ENCODE data around the gene CRHR2.
A peak's percentile ranks its signal among the peaks of the same experiment; 100 is the strongest.

Gene CRHR2

DNA sequence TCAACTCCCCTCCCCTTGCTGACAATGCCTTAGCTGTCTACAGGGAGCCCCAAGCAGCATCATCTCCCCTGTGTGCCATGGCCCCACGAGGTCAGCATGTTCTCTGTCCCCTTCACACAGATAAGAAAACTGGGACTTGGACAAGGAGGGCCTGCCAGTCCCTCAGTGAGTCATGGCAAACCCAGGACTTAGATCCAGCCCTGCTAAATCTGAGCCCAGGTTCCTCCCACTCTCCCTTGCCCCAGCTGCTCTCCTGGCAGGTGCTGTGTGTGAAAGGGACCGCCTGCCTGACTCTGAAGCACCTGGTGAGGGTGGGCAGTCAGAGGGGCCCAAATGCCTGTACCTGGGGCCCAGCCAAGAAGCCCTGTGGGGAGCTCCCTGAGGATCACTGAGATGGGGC is 7.4 kb downstream of the CRHR2 start:
- no peak for DNase-seq

DNA sequence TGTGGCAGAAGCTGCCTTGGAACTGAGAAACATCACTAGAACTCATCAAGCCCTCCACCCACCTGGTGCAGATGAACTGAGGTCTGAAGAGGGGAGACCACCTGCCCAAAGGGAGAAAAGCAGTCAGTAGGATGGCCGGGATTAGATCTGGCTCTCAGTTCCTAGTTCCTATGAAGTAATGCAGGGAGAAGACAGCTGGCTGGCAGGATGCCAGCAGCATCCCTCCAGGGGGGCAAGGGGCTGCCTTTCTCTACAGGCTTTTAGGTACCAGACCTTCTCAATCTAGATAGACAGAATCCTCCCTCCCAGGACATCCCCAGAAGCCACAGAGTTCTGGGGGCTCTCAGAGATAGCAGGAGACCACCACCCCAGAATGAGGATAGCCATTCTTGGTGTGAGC is 7.8 kb downstream of the CRHR2 start:
- no peak for DNase-seq

DNA sequence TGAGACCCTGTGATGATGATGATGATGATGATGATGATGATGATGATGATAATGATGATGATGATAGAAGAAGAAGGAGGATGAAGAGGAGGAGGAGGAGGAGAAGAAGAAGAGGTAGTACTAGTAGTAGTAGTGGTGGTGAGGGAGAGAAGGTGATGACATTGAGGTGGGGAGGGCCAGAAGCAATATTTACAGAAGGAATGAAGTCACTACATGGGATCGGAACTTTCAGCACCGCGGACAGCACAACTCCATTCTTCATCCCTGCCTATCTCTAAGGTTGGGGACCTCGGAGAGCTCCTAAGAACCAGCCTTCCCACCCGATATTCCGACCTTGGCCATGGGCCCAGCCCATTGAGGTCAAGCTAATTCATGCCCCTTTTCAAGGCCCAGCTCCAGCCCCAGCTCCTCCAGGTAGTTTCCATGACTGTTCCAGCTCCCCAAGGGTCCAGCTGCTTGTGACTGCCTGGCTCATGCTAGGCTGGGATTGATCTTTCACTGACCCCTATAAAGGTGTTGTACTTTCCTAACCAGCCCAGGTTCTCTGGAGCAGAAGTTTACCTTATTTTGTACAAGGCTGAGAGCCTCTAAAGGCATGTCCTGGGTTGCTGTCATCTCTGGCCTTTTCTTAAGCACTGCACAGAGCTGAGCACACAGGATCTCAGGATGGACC is 10.3 kb downstream of the CRHR2 start:
- peak; percentile 88 for DNase-seq

DNA sequence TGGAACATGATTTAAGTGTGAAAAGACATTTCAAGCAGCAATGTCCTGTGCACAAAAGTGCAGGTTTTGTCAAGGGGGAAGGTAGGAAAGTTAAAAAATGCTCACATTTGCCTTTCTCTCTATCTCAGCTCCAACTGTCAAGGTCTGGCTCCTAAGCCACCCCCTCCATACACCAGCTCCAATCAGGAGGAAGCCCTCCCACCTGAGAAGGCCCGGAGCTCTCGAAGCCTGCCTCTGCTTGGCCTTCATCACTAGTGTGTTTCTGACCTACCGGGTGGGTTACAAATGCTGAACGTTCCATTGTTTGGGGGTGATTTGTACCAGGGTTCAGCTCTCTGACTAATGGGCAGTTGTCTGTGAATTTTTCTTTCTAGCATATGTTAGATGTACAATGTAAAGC is 14.2 kb downstream of the CRHR2 start:
- DNase-seq: no peak

- no peak for DNase-seq
Observed at GRCh38 chr7:30667172-30667571, 15.1 kb downstream of the CRHR2 start.

- DNase-seq: no peak
Observed at GRCh38 chr7:30665449-30665848, 16.8 kb downstream of the CRHR2 start.

GRCh38 chr7:30665043-30665442 is 17.2 kb downstream of the CRHR2 start:
- DNase-seq: no peak

GRCh38 chr7:30664184-30664885 is 17.9 kb downstream of the CRHR2 start:
- no peak for DNase-seq

- DNase-seq: no peak
Observed at GRCh38 chr7:30663414-30663813, 18.8 kb downstream of the CRHR2 start.

DNA sequence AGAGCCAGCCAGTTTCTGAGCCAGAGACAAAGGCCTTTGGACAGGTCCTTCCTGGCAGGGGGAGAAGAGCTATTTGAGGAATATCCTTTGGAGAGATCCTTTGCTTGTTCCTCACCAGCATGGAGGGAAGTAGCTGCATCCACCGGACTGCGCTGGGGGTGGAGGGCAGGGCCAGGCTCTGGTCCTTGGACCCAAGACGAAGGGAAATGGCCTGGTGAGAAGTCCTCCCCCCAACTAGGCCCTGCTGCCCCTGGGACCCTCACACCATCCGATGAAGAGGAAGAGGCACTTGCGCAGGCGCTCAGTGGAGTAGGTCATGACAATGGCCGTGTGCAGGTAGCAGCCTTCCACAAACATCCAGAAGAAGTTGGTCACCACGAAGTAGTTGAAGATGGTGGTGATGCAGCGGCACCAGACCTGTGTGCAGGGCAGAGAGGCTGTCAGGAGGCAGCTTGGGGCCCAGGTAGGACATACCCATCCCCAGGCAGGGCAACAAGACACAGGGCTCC is 19.8 kb downstream of the CRHR2 start:
- DNase-seq: no peak

DNA sequence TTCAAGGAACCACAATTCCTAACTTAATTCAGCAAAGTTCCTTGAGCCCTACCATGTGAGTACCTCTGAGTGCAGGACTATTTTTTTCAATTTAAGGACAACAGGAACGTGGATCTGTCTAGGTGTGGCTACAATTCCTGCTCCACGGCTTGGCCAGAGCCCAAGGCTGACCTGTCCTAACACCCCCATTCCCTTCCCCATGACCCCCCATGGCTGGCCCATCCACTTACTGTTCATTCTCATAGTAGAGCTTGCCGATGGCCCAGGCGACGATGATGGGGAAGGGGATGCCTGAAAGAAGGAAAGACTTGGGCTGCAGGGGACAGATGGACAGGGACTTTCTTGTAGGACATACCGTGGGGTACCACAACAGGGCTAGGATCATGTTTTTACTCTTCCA is 20.3 kb downstream of the CRHR2 start:
- DNase-seq: no peak

- DNase-seq: no peak
Observed at GRCh38 chr7:30660331-30661255, 21.7 kb downstream of the CRHR2 start.

GRCh38 chr7:30659312-30659711 is 22.9 kb downstream of the CRHR2 start:
- no peak for DNase-seq

DNA sequence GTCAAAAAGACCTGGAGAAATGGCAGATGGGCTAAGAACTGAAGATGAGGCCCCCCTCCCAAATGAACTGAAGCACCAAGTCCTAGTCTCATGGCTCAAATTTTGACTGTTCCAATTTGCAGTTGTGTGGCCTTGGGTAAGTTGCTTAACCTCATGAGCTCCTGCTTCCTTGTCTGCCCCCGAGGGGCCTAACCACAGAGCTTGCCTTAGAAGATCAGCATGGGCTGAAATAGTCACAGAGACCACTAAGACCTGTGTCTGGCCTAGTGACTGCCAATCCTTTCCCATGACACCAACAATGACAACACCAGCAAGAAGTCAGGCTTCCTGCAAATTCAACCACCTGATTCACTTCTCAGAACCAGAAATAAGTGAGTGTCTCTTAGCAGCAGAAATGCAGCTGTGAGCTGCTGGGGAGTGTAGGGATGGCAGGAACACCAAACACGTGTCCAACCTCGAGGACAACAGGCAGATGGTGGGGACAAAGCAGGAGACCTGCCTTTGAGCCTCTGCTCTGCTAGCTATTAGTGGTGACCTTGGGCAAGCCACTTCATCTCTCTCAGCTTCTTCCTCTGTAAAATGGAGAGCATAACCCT is 23.7 kb downstream of the CRHR2 start:
- no peak for DNase-seq

- no peak for DNase-seq
Observed at GRCh38 chr7:30657131-30657530, 25.1 kb downstream of the CRHR2 start.

DNA sequence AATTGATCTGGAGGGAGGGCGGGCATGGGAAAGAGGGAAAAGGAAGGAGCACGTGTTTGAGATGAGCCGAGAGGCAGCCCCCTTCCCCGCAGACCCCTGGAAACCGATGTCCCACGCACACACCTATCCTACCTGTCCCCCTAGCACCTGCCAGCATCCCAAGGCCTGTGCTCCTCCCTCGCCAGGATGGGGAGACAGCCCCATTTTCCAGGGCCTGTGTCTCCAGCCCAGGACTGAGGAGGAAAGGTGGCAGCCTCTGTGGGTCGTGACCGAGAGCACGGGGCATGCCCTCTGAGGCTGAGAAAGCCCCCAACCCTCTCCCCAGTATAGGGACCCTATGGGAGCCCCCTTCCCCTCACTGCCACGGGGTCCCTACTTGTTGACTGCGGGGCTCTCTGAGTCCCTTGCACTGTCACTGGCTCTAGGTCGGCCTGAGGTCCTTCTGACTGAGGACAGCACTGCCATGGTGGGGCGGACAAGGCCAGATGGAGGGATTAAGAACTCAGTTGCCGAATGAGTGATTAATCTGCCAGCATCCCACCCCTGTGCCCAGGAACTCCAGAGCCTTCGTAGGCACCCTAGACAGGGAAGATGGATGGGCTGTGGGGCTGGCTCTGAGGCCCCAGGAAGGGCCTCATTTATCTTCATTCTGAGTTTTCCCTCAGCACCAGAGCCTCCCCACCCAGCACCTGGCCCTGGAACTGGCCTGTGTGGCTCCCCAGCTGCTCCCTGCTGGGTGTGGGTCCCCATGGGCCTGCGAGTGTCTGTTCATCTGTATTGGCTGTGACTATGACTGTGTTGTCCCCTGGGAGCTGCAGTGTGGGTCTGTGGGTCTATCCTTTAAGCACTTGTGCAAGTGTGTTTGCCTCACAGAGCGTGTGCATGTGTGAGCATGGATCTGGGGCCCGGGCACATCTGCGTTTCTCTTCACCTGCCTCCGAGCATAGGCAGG is 26.0 kb downstream of the CRHR2 start:
- no peak for DNase-seq

- no peak for DNase-seq
Observed at GRCh38 chr7:30655096-30655970, 26.9 kb downstream of the CRHR2 start.

- DNase-seq: no peak
Observed at GRCh38 chr7:30654296-30655090, 27.8 kb downstream of the CRHR2 start.

- DNase-seq: no peak
Observed at GRCh38 chr7:30652698-30653641, 29.3 kb downstream of the CRHR2 start.

Data from eye (tissue), 1 donor.